KMS-11 (cell line): ENCODE data around the gene ATP5PO.

Experiments
- H2AFZ ChIP-seq: fragments of 200-600 bp; sonication (generic); 2 replicates; pipeline ENCODE4 v1.6.1; 2016; ENCODE audit warnings: antibody characterized with exemption, mixed run types, low read depth
- H3K27ac ChIP-seq: fragments of 200-600 bp; sonication (generic); 2 replicates; pipeline ENCODE4 v1.6.1; 2016; ENCODE audit warnings: mild to moderate bottlenecking, mixed run types
- H3K27me3 ChIP-seq: fragments of 200-600 bp; sonication (generic); 2 replicates; pipeline ENCODE4 v1.6.1; 2017; ENCODE audit warnings: mild to moderate bottlenecking, low read depth, mixed run types, moderate library complexity; ENCODE audit not compliant: insufficient read depth
- H3K36me3 ChIP-seq: fragments of 200-600 bp; sonication (generic); 2 replicates; pipeline ENCODE4 v1.6.1; 2017; ENCODE audit warnings: mild to moderate bottlenecking, mixed run types; ENCODE audit not compliant: insufficient read depth
- H3K4me1 ChIP-seq: fragments of 200-600 bp; sonication (generic); 2 replicates; pipeline ENCODE4 v1.6.1; 2016; ENCODE audit warnings: mild to moderate bottlenecking, low read depth, mixed run types; ENCODE audit not compliant: poor library complexity, severe bottlenecking
- H3K4me2 ChIP-seq: fragments of 200-600 bp; sonication (generic); 2 replicates; pipeline ENCODE4 v1.7.0; 2016; ENCODE audit warnings: mild to moderate bottlenecking, mixed run types
- H3K4me3 ChIP-seq: fragments of 200-600 bp; sonication (generic); IDR thresholded peaks from 2 replicates; pipeline ENCODE4 v1.6.1; 2017; ENCODE audit warnings: low read depth, low read length, mixed read lengths; ENCODE audit not compliant: insufficient read depth
- H3K79me2 ChIP-seq: fragments of 200-600 bp; sonication (generic); 2 replicates; pipeline ENCODE4 v1.6.1; 2016; ENCODE audit warnings: low read depth, mixed run types; ENCODE audit not compliant: insufficient read depth
- H3K9ac ChIP-seq: fragments of 200-600 bp; sonication (generic); 2 replicates; pipeline ENCODE4 v1.6.1; 2016; ENCODE audit warnings: mild to moderate bottlenecking, mixed run types
- H4K20me1 ChIP-seq: fragments of 200-600 bp; sonication (generic); 2 replicates; pipeline ENCODE4 v1.6.1; 2016; ENCODE audit warnings: mild to moderate bottlenecking, mixed run types; ENCODE audit not compliant: insufficient read depth
- TF ChIP-seq, protein P1 (sequence below): fragments of 200-600 bp; sonication (generic); conservative IDR thresholded peaks from 2 replicates; pipeline ENCODE4 v1.6.1; 2017; ENCODE audit warnings: low read depth, mild to moderate bottlenecking, antibody characterized with exemption, low read length, moderate library complexity, mixed read lengths

The ATP5PO gene

DNA sequence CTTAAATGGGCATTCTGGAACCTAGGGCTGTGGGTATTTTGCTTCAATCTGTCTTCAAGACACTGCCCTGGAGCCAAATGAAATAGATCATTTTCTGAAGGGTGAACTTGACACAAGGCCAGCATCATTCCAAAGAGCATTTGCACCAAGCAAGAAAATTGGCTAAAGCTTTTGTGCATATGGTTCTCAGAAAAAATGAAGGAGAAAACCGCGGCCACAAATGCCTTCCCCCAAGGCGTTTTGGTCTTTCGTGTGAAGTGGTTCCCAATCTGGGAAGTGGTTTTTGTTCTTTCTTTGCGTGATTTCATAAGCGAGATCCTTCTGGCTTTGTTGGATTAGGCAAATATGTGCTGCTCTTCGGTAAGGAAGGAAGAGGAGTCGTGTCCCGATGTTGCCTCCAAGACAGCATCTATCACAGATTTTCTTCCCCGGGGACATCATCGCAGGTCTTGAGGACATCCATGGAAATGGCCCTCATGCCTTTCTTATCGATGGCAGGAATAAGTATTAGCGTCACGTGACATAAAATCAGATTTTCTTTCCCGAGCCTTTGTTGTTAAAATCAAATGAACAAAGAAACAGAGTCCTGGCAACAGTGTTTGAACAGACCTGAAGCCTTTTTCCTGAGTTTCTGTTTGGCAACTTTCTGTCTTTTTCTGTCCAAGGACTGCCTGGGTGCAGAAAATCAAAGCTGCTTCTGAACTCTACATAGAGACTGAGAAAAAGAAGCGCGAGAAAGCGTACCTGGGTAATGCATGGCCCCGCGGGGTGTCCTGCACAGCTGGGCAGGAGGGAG, 31.0 kb downstream of the ATP5PO start:
- TF ChIP-seq, protein P1, sequence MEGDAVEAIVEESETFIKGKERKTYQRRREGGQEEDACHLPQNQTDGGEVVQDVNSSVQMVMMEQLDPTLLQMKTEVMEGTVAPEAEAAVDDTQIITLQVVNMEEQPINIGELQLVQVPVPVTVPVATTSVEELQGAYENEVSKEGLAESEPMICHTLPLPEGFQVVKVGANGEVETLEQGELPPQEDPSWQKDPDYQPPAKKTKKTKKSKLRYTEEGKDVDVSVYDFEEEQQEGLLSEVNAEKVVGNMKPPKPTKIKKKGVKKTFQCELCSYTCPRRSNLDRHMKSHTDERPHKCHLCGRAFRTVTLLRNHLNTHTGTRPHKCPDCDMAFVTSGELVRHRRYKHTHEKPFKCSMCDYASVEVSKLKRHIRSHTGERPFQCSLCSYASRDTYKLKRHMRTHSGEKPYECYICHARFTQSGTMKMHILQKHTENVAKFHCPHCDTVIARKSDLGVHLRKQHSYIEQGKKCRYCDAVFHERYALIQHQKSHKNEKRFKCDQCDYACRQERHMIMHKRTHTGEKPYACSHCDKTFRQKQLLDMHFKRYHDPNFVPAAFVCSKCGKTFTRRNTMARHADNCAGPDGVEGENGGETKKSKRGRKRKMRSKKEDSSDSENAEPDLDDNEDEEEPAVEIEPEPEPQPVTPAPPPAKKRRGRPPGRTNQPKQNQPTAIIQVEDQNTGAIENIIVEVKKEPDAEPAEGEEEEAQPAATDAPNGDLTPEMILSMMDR: no peak
- no peaks in the 10 kb centered on the region for H4K20me1 ChIP-seq
- no peaks in the 10 kb centered on the region for H3K36me3 ChIP-seq
- H3K4me1 ChIP-seq: no peaks in the 10 kb centered on the region
- no peaks in the 10 kb centered on the region for H3K79me2 ChIP-seq
- no peak overlapping the region for H3K9ac ChIP-seq
- no peaks in the 10 kb centered on the region for H3K27me3 ChIP-seq
- no peak overlapping the region for H3K4me2 ChIP-seq
- H3K27ac ChIP-seq: no peak overlapping the region
- H3K4me3 ChIP-seq: no peak overlapping the region
- H2AFZ ChIP-seq: no peak overlapping the region

GRCh38 chr21:33883118-33883517, 32.5 kb downstream of the ATP5PO start:
- no peak overlapping the region for H2AFZ ChIP-seq
- no peak overlapping the region for H3K27ac ChIP-seq
- H3K36me3 ChIP-seq: no peaks in the 10 kb centered on the region
- no peaks in the 10 kb centered on the region for H3K79me2 ChIP-seq
- H4K20me1 ChIP-seq: no peaks in the 10 kb centered on the region
- TF ChIP-seq, protein P1: no peak
- H3K4me2 ChIP-seq: no peak overlapping the region
- no peak overlapping the region for H3K9ac ChIP-seq
- no peak overlapping the region for H3K4me3 ChIP-seq
- H3K4me1 ChIP-seq: no peaks in the 10 kb centered on the region
- no peaks in the 10 kb centered on the region for H3K27me3 ChIP-seq

DNA sequence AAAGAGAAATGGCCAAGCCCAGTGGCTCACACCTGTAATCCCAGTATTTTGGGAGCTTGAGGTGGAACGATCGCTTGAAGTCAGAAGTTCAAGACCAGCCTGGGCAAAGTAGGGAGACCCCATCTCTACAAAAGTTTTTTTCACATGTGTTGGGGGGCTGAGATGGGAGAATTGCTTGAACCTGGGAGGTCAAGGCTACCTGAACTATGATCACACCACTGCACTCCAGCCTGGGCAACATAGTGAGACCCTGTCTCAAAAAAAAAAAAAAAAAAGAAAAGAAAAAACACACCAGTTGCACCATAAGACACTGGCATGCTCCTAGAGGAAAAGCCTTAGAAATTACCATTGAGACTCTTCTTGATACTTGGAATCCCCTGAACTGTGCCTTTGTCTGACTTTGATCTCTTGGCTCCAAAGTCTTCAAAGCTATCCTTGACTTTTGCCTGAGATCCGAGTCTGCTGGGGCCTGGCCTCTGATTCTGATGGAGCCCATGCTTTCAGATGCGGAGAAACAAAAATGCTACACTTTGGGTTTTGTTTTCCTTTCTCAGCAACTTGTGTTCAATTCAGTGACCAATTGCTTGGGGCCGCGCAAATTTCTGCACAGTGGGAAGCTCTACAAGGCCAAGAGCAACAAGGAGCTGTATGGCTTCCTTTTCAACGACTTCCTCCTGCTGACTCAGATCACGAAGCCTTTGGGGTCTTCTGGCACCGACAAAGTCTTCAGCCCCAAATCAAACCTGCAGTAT, 33.7 kb downstream of the ATP5PO start:
- H4K20me1 ChIP-seq: no peaks in the 10 kb centered on the region
- no peaks in the 10 kb centered on the region for H3K36me3 ChIP-seq
- TF ChIP-seq, protein P1: no peak
- H3K79me2 ChIP-seq: no peaks in the 10 kb centered on the region
- H3K4me3 ChIP-seq: no peak overlapping the region
- no peaks in the 10 kb centered on the region for H3K27me3 ChIP-seq
- no peak overlapping the region for H3K9ac ChIP-seq
- no peak overlapping the region for H3K4me2 ChIP-seq
- no peak overlapping the region for H2AFZ ChIP-seq
- H3K27ac ChIP-seq: no peak overlapping the region
- no peaks in the 10 kb centered on the region for H3K4me1 ChIP-seq

- TF ChIP-seq, protein P1: no peak
- H2AFZ ChIP-seq: no peak overlapping the region
- no peak overlapping the region for H3K9ac ChIP-seq
- H3K4me3 ChIP-seq: no peak overlapping the region
- no peak overlapping the region for H3K27ac ChIP-seq
- no peaks in the 10 kb centered on the region for H3K4me1 ChIP-seq
- no peaks in the 10 kb centered on the region for H3K36me3 ChIP-seq
- no peak overlapping the region for H3K4me2 ChIP-seq
- H3K27me3 ChIP-seq: no peaks in the 10 kb centered on the region
- H4K20me1 ChIP-seq: no peaks in the 10 kb centered on the region
- no peaks in the 10 kb centered on the region for H3K79me2 ChIP-seq
Observed at GRCh38 chr21:33880626-33881025, 35.0 kb downstream of the ATP5PO start.
